Hindlimb muscle (tissue), 1 donor: ENCODE results near the gene RNF123. TPM values are rescaled to one million over a fixed set of nuclear protein-coding genes. Genes with fewer than 3 reads are reported as not detected.

Experiments used
- DNase-seq: peaks from one replicate; pipeline ENCODE4 v3.0.0-alpha.2; 2013
- polyA plus RNA-seq: library from polyadenylated mRNA; unstranded; fragments of 120-200 nt; gene quantifications from one replicate; pipeline ENCODE4 v1.2.1, GENCODE V29; 2013; ENCODE audit not compliant: insufficient read length

RNF123 gene
- polyA plus RNA-seq, 1 donor = 56.9 TPM

- DNase-seq = no peak
These were observed 29.6 kb upstream of the RNF123 start for GRCh38 chr3:49659756-49660155.

DNA sequence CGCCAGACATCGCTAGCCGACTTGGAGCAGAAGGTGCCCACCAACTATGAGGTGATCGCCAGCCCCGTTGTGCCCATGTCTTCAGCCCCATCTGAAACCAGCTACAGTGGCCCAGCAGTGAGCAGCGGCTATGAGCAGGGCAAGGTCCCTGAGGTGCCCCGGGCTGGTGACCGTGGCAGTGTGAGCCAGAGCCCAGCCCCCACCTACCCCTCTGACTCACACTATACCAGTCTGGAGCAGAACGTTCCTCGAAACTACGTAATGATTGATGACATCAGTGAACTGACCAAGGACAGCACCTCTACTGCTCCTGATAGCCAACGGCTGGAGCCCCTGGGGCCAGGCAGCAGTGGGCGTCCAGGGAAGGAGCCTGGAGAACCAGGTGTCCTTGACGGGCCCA, 28.1 kb upstream of the RNF123 start:
- no peak for DNase-seq

DNA sequence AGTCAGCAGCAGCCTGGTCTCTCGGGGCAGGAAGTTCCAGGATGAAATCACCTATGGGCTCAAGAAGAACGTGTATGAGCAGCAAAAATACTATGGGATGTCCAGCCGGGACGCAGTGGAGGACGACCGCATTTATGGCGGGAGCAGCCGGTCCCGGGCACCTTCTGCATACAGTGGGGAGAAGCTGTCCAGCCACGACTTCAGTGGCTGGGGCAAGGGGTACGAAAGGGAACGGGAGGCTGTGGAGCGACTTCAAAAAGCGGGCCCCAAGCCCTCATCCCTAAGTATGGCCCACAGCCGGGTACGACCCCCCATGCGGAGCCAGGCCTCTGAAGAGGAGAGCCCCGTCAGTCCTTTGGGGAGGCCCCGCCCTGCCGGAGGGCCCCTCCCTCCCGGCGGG, 27.3 kb upstream of the RNF123 start:
- no peak for DNase-seq

DNA sequence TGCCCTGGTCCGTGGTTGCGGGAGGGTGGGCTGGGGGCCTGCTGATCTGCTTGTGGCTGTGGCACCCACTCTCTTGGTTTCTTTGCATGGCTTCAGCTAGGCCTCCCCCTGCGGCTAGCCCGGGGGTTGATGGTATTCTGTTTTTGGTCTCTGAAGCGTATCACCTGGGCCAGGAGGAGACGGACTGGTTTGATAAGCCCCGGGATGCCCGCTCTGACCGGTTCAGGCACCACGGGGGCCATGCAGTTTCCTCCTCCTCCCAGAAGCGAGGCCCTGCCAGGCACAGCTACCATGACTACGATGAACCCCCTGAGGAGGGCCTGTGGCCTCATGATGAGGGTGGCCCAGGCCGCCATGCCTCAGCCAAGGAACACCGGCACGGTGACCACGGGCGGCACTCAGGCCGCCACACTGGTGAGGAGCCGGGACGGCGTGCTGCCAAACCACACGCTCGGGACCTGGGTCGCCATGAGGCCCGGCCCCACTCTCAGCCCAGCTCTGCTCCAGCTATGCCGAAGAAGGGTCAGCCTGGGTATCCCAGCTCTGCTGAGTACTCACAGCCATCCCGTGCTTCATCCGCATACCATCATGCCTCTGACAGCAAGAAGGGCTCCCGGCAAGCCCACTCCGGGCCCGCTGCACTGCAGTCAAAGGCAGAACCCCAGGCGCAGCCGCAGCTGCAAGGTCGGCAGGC, 26.5 kb upstream of the RNF123 start:
- DNase-seq = no peak

DNA sequence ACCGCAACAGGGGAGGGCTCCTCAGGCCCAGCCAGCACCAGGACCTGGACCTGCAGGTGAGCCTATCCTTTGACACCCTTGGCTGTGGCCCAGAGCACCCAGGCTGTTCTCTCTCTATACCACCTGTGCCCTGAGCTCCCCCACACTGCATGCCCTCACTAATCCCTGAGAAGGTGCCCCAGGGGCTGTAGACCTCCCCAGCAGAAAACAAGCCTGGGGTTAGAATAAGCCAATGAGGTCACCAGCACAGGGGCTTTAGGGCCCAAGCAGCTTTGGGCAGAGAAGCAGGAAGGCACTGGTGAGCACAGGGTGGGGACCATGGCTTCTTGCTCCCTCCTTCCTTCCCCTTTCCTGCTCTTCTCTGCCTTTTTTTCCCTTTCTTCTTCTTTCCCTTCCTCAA, 25.5 kb upstream of the RNF123 start:
- DNase-seq = no peak

DNA sequence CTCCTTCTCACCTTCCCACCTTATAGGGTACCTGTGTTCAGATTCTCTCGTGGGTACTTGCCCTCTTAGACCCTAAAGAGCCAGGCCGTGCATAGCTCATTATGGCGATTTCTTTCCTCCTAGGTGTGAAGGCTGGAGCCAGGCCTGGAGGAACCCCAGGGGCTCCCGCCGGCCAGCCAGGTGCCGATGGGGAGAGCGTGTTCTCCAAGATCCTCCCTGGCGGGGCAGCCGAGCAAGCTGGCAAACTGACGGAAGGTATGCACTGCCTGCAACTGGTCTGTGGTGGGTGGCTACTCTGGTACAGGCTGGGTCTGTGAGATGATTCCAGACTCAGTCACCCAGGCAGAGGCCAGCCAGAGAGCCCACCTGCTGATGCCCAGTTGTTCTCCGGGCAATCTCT, 25.1 kb upstream of the RNF123 start:
- DNase-seq = no peak

DNA sequence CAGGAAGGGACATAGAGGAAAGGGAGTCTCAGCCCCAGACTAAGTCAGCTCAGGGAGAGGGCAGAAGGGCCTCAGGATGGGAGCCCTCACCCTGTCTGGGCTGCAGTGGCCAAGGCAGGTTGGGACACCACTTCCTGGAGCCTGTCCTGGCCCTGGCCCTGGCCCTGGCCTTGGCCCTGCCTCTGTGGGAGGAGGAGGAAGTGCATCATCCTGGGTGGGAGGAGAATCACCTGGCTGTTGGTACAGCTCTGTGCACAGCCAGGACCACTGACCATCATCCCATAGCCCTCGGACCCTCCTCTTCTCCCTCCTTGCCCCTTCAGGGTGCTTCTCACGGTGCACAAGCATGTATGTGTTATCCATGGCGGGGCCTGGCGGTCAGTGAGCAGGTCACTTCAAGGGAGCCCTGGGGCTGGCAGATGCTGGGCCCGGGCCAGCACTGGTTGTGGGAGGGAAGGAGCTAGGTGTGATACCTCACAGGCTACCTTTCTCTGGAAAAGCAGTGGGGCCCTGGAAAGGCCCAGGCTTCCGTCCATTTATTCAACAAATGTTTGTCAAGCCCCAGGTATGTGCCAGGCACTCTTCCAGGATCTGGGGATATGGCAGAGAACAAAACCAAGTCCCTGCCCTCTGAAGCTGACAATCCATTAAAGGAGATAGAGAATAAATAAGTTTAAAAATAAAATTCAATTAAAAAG, 23.4 kb upstream of the RNF123 start:
- DNase-seq = no peak

GRCh38 chr3:49666592-49666991, 22.8 kb upstream of the RNF123 start:
- no peak for DNase-seq

GRCh38 chr3:49667701-49668413, 21.5 kb upstream of the RNF123 start:
- DNase-seq = no peak

- DNase-seq = no peak
These were observed 21.0 kb upstream of the RNF123 start for GRCh38 chr3:49668414-49668797.

GRCh38 chr3:49668861-49669260, 20.5 kb upstream of the RNF123 start:
- no peak for DNase-seq

GRCh38 chr3:49669352-49669751, 20.0 kb upstream of the RNF123 start:
- no peak for DNase-seq

DNA sequence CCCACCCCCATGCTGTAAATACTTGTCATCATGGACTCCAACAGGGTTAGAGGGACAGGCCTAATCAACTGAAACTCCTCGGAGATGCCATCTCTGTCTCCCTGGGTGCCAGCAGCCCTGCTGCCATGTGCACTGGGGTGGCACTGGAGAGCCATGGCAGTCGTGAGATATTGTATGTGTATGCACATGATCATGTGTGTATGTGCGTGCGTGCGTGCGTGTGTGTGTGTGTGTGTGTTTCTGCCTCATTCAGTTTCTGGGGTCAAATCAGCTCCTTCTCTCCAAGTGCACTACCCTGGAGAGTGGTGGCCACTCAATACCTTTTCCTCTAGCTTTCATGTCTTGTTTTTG, 18.4 kb upstream of the RNF123 start:
- no peak for DNase-seq

GRCh38 chr3:49671291-49672288, 17.8 kb upstream of the RNF123 start:
- DNase-seq = peak; percentile 61

GRCh38 chr3:49673121-49673714, 16.1 kb upstream of the RNF123 start:
- no peak for DNase-seq

DNA sequence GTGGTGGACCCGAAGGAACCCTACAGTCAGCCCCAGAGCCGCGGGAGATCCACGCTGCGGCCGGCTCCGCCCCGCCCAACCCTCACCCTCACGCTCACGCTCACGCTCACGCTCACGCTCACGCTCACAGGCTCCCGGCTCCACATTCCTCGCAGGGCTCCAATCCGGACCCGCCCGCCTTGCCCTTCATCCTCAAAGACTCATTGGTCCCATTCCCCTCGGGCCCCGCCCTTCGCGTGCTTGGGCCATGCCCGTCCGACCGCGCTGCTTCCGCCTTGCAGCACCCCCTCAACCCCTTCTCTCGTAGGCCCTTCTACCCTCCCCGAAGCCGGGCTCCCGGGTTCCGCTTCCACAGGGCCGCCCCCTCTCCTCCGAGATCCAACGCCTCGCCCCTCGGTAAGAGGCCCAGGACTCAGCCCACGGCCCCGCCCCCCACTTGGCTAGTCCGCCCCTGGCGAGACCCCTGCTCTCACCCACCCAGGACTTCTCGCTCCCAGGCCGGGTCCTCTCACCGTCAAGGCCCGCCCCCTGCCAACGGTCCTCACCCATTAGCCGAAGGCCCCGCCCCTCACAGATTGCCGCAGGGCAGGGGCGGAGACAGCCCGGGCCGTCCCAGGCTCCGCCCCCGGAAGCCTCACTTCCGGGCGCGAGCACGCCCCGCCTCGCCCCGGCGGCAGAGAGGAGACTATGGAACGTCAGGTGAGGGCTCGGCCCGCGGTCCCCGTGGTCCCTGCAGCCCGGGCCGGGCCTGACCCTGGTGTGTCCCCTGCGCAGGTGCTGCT, 15.5 kb upstream of the RNF123 start, which contains the start of gene APEH:
Gene APEH, plus strand, starts transcription at position 637 of the 782 bp plus-strand sequence. Its CDS starts 51 bp downstream, at position 688.
- peak; percentile 92 for DNase-seq

- no peak for DNase-seq
These were observed 14.8 kb upstream of the RNF123 start for GRCh38 chr3:49674497-49674983.

DNA sequence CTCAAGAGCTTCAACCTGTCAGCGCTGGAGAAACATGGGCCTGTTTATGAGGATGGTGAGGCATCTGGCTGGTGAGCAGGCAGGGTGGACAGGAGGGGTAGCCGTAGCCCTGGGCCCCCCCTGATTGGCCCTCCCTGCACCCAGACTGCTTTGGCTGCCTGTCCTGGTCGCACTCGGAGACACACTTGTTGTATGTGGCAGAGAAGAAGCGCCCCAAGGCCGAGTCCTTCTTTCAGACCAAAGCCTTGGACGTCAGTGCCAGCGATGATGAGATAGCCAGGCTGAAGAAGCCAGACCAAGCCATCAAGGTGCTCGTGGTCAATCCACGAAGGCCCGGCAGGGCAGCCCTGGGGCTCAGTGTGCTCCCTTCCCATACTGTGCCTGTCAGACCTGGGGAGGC, 13.4 kb upstream of the RNF123 start:
- DNase-seq = no peak

- DNase-seq = no peak
These were observed 8.7 kb upstream of the RNF123 start for GRCh38 chr3:49680493-49681231.

GRCh38 chr3:49681232-49681522, 8.2 kb upstream of the RNF123 start:
- DNase-seq = no peak

DNA sequence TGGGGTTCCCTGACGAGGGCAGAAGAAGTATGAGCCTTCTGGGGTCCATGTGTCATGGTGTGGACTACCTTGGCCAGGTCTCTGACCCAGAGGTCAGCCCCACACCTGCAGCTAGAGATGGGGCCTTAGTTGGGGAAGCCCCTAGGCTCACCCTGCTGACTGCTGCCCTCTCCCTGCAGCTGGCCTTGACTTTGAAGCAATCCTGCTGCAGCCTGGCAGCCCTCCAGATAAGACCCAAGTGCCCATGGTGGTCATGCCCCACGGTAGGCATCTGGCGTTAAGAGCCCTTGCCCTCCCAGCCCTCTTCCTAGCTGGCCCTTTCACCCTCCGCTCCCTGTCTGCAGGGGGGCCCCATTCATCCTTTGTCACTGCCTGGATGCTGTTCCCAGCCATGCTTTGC, 7.8 kb upstream of the RNF123 start:
- no peak for DNase-seq
